ENCODE measurements around the gene ZW10. TPM values are rescaled to one million over a fixed set of nuclear protein-coding genes. Genes with fewer than 3 reads are reported as not detected.
"Not testable (repeated sequence)": the region's sequence is repeated elsewhere in the genome, so short reads cannot be mapped to it uniquely, and the experiment has no call there.

ZW10 gene
- total RNA-seq, 1 donor from 2014 or later: 25.2 TPM

DNA sequence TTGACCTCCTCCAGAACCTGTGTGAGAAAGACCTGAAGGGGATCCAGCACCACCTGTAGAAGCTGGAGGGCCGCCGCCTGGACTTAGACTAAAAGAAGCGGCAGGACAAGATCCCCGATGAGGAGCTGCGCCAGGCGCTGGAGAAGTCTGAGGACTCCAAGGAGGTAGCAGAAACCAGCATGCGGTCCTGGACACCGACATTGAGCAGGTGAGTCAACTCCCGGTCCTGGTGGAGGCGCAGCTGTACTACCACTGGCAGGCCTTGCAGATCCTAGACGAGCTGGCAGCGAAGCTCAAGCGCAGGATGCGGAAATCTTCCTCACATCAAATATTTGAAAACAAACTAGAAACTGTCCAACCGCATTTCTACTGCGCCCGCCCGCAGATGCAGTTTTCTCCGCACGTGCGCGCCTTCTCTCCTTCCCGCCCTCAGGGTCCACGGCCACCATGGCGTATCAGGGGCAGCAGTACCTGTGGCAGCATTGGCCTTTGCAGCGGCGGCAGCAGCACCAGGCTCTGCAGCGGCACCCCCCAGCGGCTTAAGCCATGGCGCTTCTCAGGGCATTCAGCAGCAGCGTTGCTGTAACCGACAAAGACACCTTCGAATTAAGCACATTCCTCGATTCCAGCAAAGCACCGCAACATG, 16.3 kb upstream of the ZW10 start:
- no peaks in the 10 kb centered on the region for H3K27me3 Mint-ChIP-seq (ENCODE audit: unreplicated experiment)
- no peaks in the 10 kb centered on the region for H3K4me1 Mint-ChIP-seq (ENCODE audit: unreplicated experiment)
- no peaks in the 10 kb centered on the region for H3K36me3 Mint-ChIP-seq (ENCODE audit: low read depth, unreplicated experiment)
- DNase-seq (ENCODE audit: low spot score): no peak
- no peak overlapping the region for H3K27ac Mint-ChIP-seq (ENCODE audit: unreplicated experiment)
- TF ChIP-seq, protein P1, sequence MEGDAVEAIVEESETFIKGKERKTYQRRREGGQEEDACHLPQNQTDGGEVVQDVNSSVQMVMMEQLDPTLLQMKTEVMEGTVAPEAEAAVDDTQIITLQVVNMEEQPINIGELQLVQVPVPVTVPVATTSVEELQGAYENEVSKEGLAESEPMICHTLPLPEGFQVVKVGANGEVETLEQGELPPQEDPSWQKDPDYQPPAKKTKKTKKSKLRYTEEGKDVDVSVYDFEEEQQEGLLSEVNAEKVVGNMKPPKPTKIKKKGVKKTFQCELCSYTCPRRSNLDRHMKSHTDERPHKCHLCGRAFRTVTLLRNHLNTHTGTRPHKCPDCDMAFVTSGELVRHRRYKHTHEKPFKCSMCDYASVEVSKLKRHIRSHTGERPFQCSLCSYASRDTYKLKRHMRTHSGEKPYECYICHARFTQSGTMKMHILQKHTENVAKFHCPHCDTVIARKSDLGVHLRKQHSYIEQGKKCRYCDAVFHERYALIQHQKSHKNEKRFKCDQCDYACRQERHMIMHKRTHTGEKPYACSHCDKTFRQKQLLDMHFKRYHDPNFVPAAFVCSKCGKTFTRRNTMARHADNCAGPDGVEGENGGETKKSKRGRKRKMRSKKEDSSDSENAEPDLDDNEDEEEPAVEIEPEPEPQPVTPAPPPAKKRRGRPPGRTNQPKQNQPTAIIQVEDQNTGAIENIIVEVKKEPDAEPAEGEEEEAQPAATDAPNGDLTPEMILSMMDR (IDR thresholded peaks at IDR 0.05; ENCODE audit: unreplicated experiment): no peak
- no peaks in the 10 kb centered on the region for H3K9me3 Mint-ChIP-seq (ENCODE audit: unreplicated experiment)
- no peak overlapping the region for H3K4me3 Mint-ChIP-seq (ENCODE audit: unreplicated experiment)

DNA sequence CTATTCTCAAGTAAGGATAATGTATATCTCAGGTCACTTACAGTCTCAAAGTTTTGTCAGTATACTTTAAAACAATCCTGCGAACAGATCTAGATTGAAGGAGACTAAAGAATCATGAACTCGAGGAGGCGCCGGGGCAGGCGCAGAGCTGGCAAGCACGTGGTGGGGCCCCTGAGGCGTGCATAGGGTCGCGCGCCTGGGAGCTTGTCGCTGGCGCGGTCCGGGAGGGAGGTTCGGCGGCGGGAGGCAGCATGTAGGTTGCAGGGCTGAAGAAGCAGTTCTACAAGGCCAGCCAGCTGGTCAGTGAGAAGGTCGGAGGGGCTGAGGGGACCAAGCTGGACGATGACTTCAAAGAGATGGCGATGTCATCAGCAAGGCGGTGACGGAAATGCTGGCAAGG, 15.5 kb upstream of the ZW10 start:
- not testable (repeated sequence) for H3K36me3 Mint-ChIP-seq (ENCODE audit: low read depth, unreplicated experiment); H3K4me1 Mint-ChIP-seq (ENCODE audit: unreplicated experiment); H3K27me3 Mint-ChIP-seq (ENCODE audit: unreplicated experiment); DNase-seq (ENCODE audit: low spot score); H3K4me3 Mint-ChIP-seq (ENCODE audit: unreplicated experiment); H3K9me3 Mint-ChIP-seq (ENCODE audit: unreplicated experiment)
- peak overlapping the region; percentile 46 for H3K27ac Mint-ChIP-seq (ENCODE audit: unreplicated experiment)

DNA sequence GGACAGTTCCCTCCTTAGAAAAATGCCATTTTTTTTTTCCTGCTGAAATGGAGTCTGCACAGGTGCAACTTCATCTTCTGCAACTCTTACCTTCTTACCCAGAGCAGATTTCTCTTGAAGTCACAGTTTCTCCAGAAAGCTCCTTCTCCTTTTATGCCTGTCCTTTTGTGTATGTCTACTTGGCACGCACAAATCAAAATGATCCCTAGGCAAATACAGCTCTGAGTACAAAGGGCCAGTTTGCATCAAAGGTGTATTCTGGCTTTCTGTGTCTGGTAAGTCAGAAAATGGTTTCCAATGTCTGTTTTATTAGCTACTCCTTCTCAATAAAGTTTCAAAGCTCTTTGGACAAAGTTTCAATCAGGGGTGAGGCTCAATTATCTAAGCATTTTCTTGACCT, 8.6 kb upstream of the ZW10 start:
- Mint-ChIP-seq H3K9me3 (ENCODE audit: unreplicated experiment) (no peaks in the 10 kb centered on the region), H3K4me3 (ENCODE audit: unreplicated experiment) (no peak overlapping the region), H3K27ac (ENCODE audit: unreplicated experiment) (no peak overlapping the region), H3K36me3 (ENCODE audit: low read depth, unreplicated experiment) (no peaks in the 10 kb centered on the region), H3K27me3 (ENCODE audit: unreplicated experiment) (no peaks in the 10 kb centered on the region), H3K4me1 (ENCODE audit: unreplicated experiment) (peaks cover 4% of the 10 kb centered on the region)
- DNase-seq (ENCODE audit: low spot score): no peak
- TF ChIP-seq, protein P1 (IDR thresholded peaks at IDR 0.05; ENCODE audit: unreplicated experiment): no peak

DNA sequence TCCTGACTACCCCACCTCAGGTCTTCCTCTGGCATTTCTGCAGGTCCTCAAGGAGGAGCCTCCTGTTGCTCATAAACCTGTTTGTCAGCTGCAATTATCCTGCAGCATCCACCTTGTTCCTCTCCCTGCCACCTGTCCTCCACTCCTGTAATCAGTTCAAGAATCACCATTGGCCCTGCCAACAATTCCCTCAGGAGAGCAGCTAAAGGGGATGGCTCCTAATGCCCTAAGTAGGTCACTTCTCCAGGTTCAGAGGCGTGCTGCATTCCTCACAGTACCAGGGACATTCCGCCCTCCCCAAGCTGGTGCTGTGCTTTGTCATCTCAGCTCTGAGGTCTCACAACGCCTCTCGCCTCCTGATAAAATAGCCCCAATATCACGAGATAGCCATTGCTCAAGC, 8.2 kb upstream of the ZW10 start:
- H3K27me3 Mint-ChIP-seq (ENCODE audit: unreplicated experiment): no peaks in the 10 kb centered on the region
- no peaks in the 10 kb centered on the region for H3K9me3 Mint-ChIP-seq (ENCODE audit: unreplicated experiment)
- no peak for DNase-seq (ENCODE audit: low spot score)
- H3K4me1 Mint-ChIP-seq (ENCODE audit: unreplicated experiment): peaks cover 4% of the 10 kb centered on the region
- H3K4me3 Mint-ChIP-seq (ENCODE audit: unreplicated experiment): no peak overlapping the region
- no peak overlapping the region for H3K27ac Mint-ChIP-seq (ENCODE audit: unreplicated experiment)
- TF ChIP-seq, protein P1 (IDR thresholded peaks at IDR 0.05; ENCODE audit: unreplicated experiment): no peak
- no peaks in the 10 kb centered on the region for H3K36me3 Mint-ChIP-seq (ENCODE audit: low read depth, unreplicated experiment)

DNA sequence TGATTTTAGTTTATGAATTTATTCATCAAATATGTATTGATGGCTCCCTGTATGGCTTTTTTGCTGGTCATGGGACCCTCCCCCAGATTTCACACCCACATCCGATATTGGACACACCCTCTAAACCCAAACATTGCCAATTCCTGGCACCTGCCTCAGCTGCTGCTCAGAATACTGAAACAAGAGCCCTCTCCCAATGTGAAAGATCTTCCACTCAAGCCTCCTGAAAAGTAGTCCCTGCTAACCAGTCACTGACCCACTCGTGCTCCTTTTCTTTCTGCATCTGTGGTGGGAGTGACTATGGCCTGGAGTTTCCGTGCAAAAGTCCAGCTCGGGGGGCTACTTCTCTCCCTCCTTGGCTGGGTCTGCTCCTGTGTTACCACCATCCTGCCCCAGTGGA, 6.0 kb upstream of the ZW10 start, which contains the start of gene CLDN25:
Gene CLDN25 (plus strand): TSS at position 301 of the 400 bp plus-strand sequence. CDS start 0 bp downstream, at position 301.
- Mint-ChIP-seq H3K27me3 (ENCODE audit: unreplicated experiment) (no peaks in the 10 kb centered on the region), H3K4me1 (ENCODE audit: unreplicated experiment) (peaks cover 20% of the 10 kb centered on the region), H3K9me3 (ENCODE audit: unreplicated experiment) (no peaks in the 10 kb centered on the region), H3K36me3 (ENCODE audit: low read depth, unreplicated experiment) (no peaks in the 10 kb centered on the region), H3K27ac (ENCODE audit: unreplicated experiment) (no peak within 1 kb of the TSS), H3K4me3 (ENCODE audit: unreplicated experiment) (no peak within 1 kb of the TSS)
- TF ChIP-seq, protein P1 (IDR thresholded peaks at IDR 0.05; ENCODE audit: unreplicated experiment): no peak
- no peak for DNase-seq (ENCODE audit: low spot score)
